HEK293 (cell line): ENCODE measurements around the gene XDH.

ENCODE experiments used
- CTCF ChIA-PET: fragments of 350-600 bp; formaldehyde crosslinking; extraction: SDS; loops from one replicate; lab custom pipeline; 2021; ENCODE audit warnings: antibody characterized with exemption; lab: Yijun Ruan, JAX
- POLR2A ChIA-PET: fragments of 300-600 bp; formaldehyde crosslinking; extraction: SDS; loops from one replicate; lab custom pipeline; 2020; ENCODE audit warnings: antibody characterized with exemption, inconsistent platforms; lab: Yijun Ruan, JAX
- H3K27ac ChIP-seq: fragments of 200-500 bp; sonication (Bioruptor generic); 2 replicates; pipeline ENCODE4 v1.5.1; 2014; ENCODE audit warnings: low read depth, low read length, control low read depth, inconsistent platforms; ENCODE audit errors: extremely low read depth
- H3K36me3 ChIP-seq, 2 experiments: fragments of 200-500 bp in 1 of 2; sonication (Bioruptor generic) in 1 of 2; 1 replicate in 1 of 2; 2 replicates in 1 of 2; pipeline ENCODE4 v1.5.1; 2014 to 2017; ENCODE audit warnings: inconsistent platforms in 2 of 2, low read length in 2 of 2; ENCODE audit not compliant: control insufficient read depth in 2 of 2, insufficient read depth in 1 of 2
- H3K4me1 ChIP-seq: fragments of 200-500 bp; sonication (Bioruptor generic); 2 replicates; pipeline ENCODE4 v1.5.1; 2014; ENCODE audit warnings: mild to moderate bottlenecking, low read length, inconsistent platforms; ENCODE audit not compliant: control insufficient read depth, insufficient read depth
- H3K4me3 ChIP-seq: 2 replicates; pipeline ENCODE4 v1.5.1; 2011; ENCODE audit warnings: low read depth, mild to moderate bottlenecking, control low read depth, low read length, moderate library complexity
- H3K9me3 ChIP-seq: fragments of 200-500 bp; sonication (Bioruptor generic); 2 replicates; pipeline ENCODE4 v1.5.1; 2014; ENCODE audit warnings: low read depth, low read length, inconsistent platforms; ENCODE audit not compliant: control insufficient read depth, insufficient read depth
- EGR2 ChIP-seq: fragments of 450-650 bp; formaldehyde crosslinking; IDR thresholded peaks from 2 replicates; pipeline ENCODE4 v1.5.1; 2016; ENCODE audit warnings: low read depth, missing biosample characterization, missing genetic modification characterization
- GLI4 ChIP-seq: fragments of 450-650 bp; formaldehyde crosslinking; IDR thresholded peaks from 2 replicates; pipeline ENCODE4 v1.5.1; 2016; ENCODE audit warnings: missing biosample characterization, missing genetic modification characterization
- TRIM28 ChIP-seq: IDR thresholded peaks from 2 replicates; pipeline ENCODE4 v1.6.1; 2011; ENCODE audit warnings: low read length, control low read depth, borderline replicate concordance
- TSHZ1 ChIP-seq: fragments of 450-650 bp; formaldehyde crosslinking; IDR thresholded peaks from 2 replicates; pipeline ENCODE4 v1.5.1; 2016; ENCODE audit warnings: missing biosample characterization, missing genetic modification characterization, borderline replicate concordance
- ZBTB10 ChIP-seq: fragments of 450-650 bp; formaldehyde crosslinking; IDR thresholded peaks from 2 replicates; pipeline ENCODE4 v1.5.1; 2016; ENCODE audit warnings: missing biosample characterization, missing genetic modification characterization
- ZNF114 ChIP-seq: fragments of 450-650 bp; formaldehyde crosslinking; IDR thresholded peaks from 2 replicates; pipeline ENCODE4 v1.5.0; 2017; ENCODE audit warnings: missing biosample characterization, missing genetic modification characterization
- ZNF133 ChIP-seq: fragments of 450-650 bp; formaldehyde crosslinking; IDR thresholded peaks from 2 replicates; pipeline ENCODE4 v1.5.1; 2016; ENCODE audit warnings: missing biosample characterization, missing genetic modification characterization
- ZNF16 ChIP-seq: fragments of 450-650 bp; formaldehyde crosslinking; IDR thresholded peaks from 2 replicates; pipeline ENCODE4 v1.5.1; 2016; ENCODE audit warnings: low read depth, missing biosample characterization, missing genetic modification characterization
- ZNF18 ChIP-seq: fragments of 450-650 bp; formaldehyde crosslinking; IDR thresholded peaks from 2 replicates; pipeline ENCODE4 v1.5.1; 2016; ENCODE audit warnings: missing biosample characterization, missing genetic modification characterization
- ZNF184 ChIP-seq: fragments of 450-650 bp; IDR thresholded peaks from 2 replicates; pipeline ENCODE4 v1.5.1; 2018; ENCODE audit warnings: missing biosample characterization, mild to moderate bottlenecking, missing genetic modification characterization
- ZNF341 ChIP-seq: fragments of 450-650 bp; formaldehyde crosslinking; IDR thresholded peaks from 2 replicates; pipeline ENCODE4; 2016; ENCODE audit warnings: low read depth, missing biosample characterization, missing genetic modification characterization
- ZNF488 ChIP-seq: fragments of 450-650 bp; formaldehyde crosslinking; IDR thresholded peaks from 2 replicates; pipeline ENCODE4 v1.5.1; 2016; ENCODE audit warnings: missing biosample characterization, missing genetic modification characterization
- ZNF521 ChIP-seq: fragments of 450-650 bp; formaldehyde crosslinking; IDR thresholded peaks from 2 replicates; pipeline ENCODE4 v1.5.1; 2017; ENCODE audit warnings: missing biosample characterization, mild to moderate bottlenecking, missing genetic modification characterization
- ZNF600 ChIP-seq: fragments of 450-650 bp; formaldehyde crosslinking; IDR thresholded peaks from 2 replicates; pipeline ENCODE4 v1.5.1; 2016; ENCODE audit warnings: missing biosample characterization, missing genetic modification characterization
- ZNF664 ChIP-seq: fragments of 450-650 bp; formaldehyde crosslinking; IDR thresholded peaks from 2 replicates; pipeline ENCODE4 v1.5.1; 2016; ENCODE audit warnings: missing biosample characterization, missing genetic modification characterization
- ZNF747 ChIP-seq: fragments of 450-650 bp; formaldehyde crosslinking; IDR thresholded peaks from 2 replicates; pipeline ENCODE4 v1.5.1; 2016; ENCODE audit warnings: missing biosample characterization, missing genetic modification characterization
- ZSCAN5A ChIP-seq: fragments of 450-650 bp; formaldehyde crosslinking; IDR thresholded peaks from 2 replicates; pipeline ENCODE4 v1.5.1; 2016; ENCODE audit warnings: missing biosample characterization, missing genetic modification characterization

Gene XDH

GRCh38 chr2:31404302-31404701, 10.2 kb downstream of the XDH start (continued):
- TF ChIP-seq TSHZ1 (tag by site-specific recombination) (no peak), ZNF341 (tag by site-specific recombination) (no peak), ZNF133 (no peak)

GRCh38 chr2:31402388-31402787, 12.2 kb downstream of the XDH start:
- ChIA-PET CTCF (interaction anchor here (0.6 to 1.0 kb wide), 6 partner anchors 12 to 689 kb away, joined by 3 read pairs; no protein-coding TSS in a partner anchor), POLR2A (no interaction called here)
- Histone ChIP-seq H3K36me3 (no peaks in the 10 kb centered on the region), H3K27ac (no peak overlapping the region), H3K9me3 (no peaks in the 10 kb centered on the region), H3K4me1 (no peaks in the 10 kb centered on the region), H3K4me3 (no peak overlapping the region)
- TF ChIP-seq ZNF747 (tag by site-specific recombination) (no peak), ZNF664 (no peak), ZNF521 (tag by site-specific recombination) (no peak), ZSCAN5A (tag by site-specific recombination) (no peak), ZNF488 (no peak), ZBTB10 (tag by site-specific recombination) (no peak), ZNF114 (tag by site-specific recombination) (no peak), EGR2 (tag by site-specific recombination) (no peak), TRIM28 (no peak), GLI4 (tag by site-specific recombination) (no peak), ZNF16 (tag by site-specific recombination) (no peak), ZNF18 (no peak), ZNF184 (tag by site-specific recombination) (no peak), ZNF600 (tag by site-specific recombination) (no peak)
